Right lobe of liver (tissue), 6 donors: ENCODE measurements around the gene DCPS. TPM values are rescaled to one million over a fixed set of nuclear protein-coding genes. Genes with fewer than 3 reads are reported as not detected.
"Not testable (repeated sequence)": the region's sequence is repeated elsewhere in the genome, so short reads cannot be mapped to it uniquely, and the experiment has no call there.

Experiments used
- ATAC-seq, 4 donors: fragments of 200-7000 bp; cut with Tn5 transposase; one replicate each; pipeline ENCODE4 v1.9.1; 2020; ENCODE audit warnings: mild to moderate bottlenecking in 4 of 4, moderate library complexity in 4 of 4
- DNase-seq, 3 donors: peaks; one replicate each; pipeline ENCODE4 v3.0.0-alpha.2; 2020
- H3K27ac ChIP-seq, 3 donors: fragments of 200-600 bp; one replicate each; pipeline ENCODE4 v1.8.0; 2022
- H3K27me3 ChIP-seq, 2 donors: fragments of 200-600 bp; one replicate each; pipeline ENCODE4 v1.8.0; 2022
- H3K36me3 ChIP-seq, 4 donors: fragments of 200-600 bp; sonication (generic) in 1 of 4; one replicate each; pipeline versions ENCODE4 v1.5.1 to v1.8.0; 2017 to 2022; ENCODE audit warnings: control low read depth in 1 of 4
- H3K4me1 ChIP-seq, 4 donors: fragments of 200-600 bp; sonication (generic) in 1 of 4; one replicate each; pipeline versions ENCODE4 v1.5.1 to v1.8.0; 2017 to 2022; ENCODE audit warnings: control low read depth in 1 of 4
- H3K4me3 ChIP-seq, 3 donors: fragments of 200-600 bp; one replicate each; pipeline ENCODE4 v1.8.0; 2022
- H3K9me3 ChIP-seq, 4 donors: fragments of 200-600 bp; sonication (generic) in 1 of 4; one replicate each; pipeline versions ENCODE4 v1.5.1 to v1.8.0; 2017 to 2022; ENCODE audit warnings: control low read depth in 1 of 4
- CTCF ChIP-seq, 4 donors: fragments of 200-600 bp in 3 of 4; fragments of 450-650 bp in 1 of 4; IDR thresholded peaks; one replicate each; pipeline versions ENCODE4 v1.5.1 to v1.8.0; 2016 to 2022; ENCODE audit warnings: antibody characterized with exemption in 4 of 4, mild to moderate bottlenecking in 2 of 4
- POLR2A ChIP-seq: fragments of 450-650 bp; IDR thresholded peaks from one replicate; pipeline ENCODE4 v1.6.1; 2017; ENCODE audit warnings: antibody characterized with exemption, mild to moderate bottlenecking
- WGBS: methylation state at CpG from one replicate; pipeline ENCODE4 v1.1.6; 2018; ENCODE audit warnings: low coverage, low lambda C conversion rate; ENCODE audit not compliant: insufficient coverage; ENCODE audit errors: missing lambda C conversion rate; 5-methylcytosine and 5-hydroxymethylcytosine counted together
- intact Hi-C, 2 donors: fragments of 100-400 bp; cut with DNase I; formaldehyde crosslinking; loops; one replicate each; pipeline versions ENCODE4 v1.11.2 to v1.14.1; 2022
- total RNA-seq, 6 experiments: library from RNA; depleted of rRNA in 2 of 6; stranded (reverse); fragments of >200 nt in 2 of 6; fragmentation: NEBNext Ultra II Directional in 3 of 6; extraction: Animal tissue kit (Norgen Biotek cat#: 25700) in 3 of 6; gene quantifications; one replicate each; pipeline versions ENCODE4 v1.1.0 to v1.2.4, GENCODE V29; 2016 to 2023
- donor health status: DM: no; HTN: yes; CAD: no.
- donor health status: DM: no; HTN: no; CAD: no.
- donor health status: DM: no; HTN: no; CAD: no.
- donor health status: DM: no; HTN: yes; CAD: no.
- donor health status: DM: no; HTN: yes; CAD: no.

The DCPS gene
- total RNA-seq, 6 experiments from 2014 or later = 12.6 to 65.2 (median 21.9) TPM

DNA sequence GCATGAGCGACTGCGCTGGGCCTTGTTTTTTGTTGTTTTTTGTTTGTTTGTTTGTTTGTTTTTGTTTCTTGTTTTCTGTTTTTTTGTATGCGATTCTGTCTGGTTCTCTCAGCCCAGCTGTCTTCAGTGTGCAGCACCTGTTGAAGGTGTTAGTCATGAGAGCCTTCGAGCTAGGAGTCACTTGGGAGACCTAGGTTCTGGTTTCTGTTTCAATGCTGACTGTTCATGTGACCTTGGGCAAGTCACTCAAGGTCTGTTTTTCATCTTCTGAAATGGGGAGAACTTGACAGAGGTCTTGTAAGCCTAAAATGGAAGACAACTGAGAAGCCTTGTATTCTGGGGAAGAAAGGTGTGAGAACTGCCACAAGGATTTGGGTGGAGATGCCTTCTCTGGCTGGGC is 1.8 kb downstream of the DCPS start:
- Histone ChIP-seq H3K9me3 (no peaks in the 10 kb centered on the region), H3K4me3 (no peak overlapping the region), H3K27ac (no peak overlapping the region), H3K36me3 (no peaks in the 10 kb centered on the region), H3K27me3 (no peaks in the 10 kb centered on the region), H3K4me1 (peaks cover 0 to 14% (median 4%) of the 10 kb centered on the region in 4 donors)
- intact Hi-C loops = no loop called here
- no peak for TF ChIP-seq CTCF (IDR thresholded peaks at IDR 0.05)
- no peak for TF ChIP-seq POLR2A
- ATAC-seq (no peak), DNase-seq (no peak)
- 78% methylated on average over 3 of the region's 4 CpGs for WGBS

GRCh38 chr11:126307706-126308105 is 3.8 kb downstream of the DCPS start:
- H3K27me3 ChIP-seq = no peaks in the 10 kb centered on the region
- no peaks in the 10 kb centered on the region for H3K36me3 ChIP-seq
- intact Hi-C loops = no loop called here
- no peak overlapping the region for H3K4me3 ChIP-seq
- no peak for TF ChIP-seq POLR2A
- TF ChIP-seq CTCF (IDR thresholded peaks at IDR 0.05) = peak in 2 of 4 donors; percentile 22 to 23
- ATAC-seq = no peak
- peaks cover 0 to 15% (median 4%) of the 10 kb centered on the region in 4 donors for H3K4me1 ChIP-seq
- no peak overlapping the region for H3K27ac ChIP-seq
- no peaks in the 10 kb centered on the region for H3K9me3 ChIP-seq
- 37% methylated on average over 5 of the region's 5 CpGs for WGBS
- peak in 1 of 3 donors; percentile 16 for DNase-seq

GRCh38 chr11:126308271-126308671 is 4.4 kb downstream of the DCPS start:
- Histone ChIP-seq H3K9me3 (no peaks in the 10 kb centered on the region), H3K27ac (no peak overlapping the region), H3K4me1 (peaks cover 0 to 15% (median 4%) of the 10 kb centered on the region in 4 donors), H3K4me3 (no peak overlapping the region), H3K27me3 (no peaks in the 10 kb centered on the region), H3K36me3 (no peaks in the 10 kb centered on the region)
- intact Hi-C loops = no loop called here
- DNase-seq = no peak
- ATAC-seq = no peak
- no peak for TF ChIP-seq CTCF (IDR thresholded peaks at IDR 0.05)
- no peak for TF ChIP-seq POLR2A
- WGBS = 89% methylated on average over 4 of the region's 4 CpGs

- H3K27me3 ChIP-seq, H3K36me3 ChIP-seq, H3K9me3 ChIP-seq, H3K27ac ChIP-seq, ATAC-seq, intact Hi-C loops, H3K4me3 ChIP-seq: not testable (repeated sequence)
- WGBS = 78% methylated on average over 4 of the region's 4 CpGs
- peaks cover 0 to 11% (median 4%) of the 10 kb centered on the region in 4 donors for H3K4me1 ChIP-seq
- DNase-seq = peak in 1 of 3 donors; percentile 4
Observed at GRCh38 chr11:126308771-126309170, 4.9 kb downstream of the DCPS start.

DNA sequence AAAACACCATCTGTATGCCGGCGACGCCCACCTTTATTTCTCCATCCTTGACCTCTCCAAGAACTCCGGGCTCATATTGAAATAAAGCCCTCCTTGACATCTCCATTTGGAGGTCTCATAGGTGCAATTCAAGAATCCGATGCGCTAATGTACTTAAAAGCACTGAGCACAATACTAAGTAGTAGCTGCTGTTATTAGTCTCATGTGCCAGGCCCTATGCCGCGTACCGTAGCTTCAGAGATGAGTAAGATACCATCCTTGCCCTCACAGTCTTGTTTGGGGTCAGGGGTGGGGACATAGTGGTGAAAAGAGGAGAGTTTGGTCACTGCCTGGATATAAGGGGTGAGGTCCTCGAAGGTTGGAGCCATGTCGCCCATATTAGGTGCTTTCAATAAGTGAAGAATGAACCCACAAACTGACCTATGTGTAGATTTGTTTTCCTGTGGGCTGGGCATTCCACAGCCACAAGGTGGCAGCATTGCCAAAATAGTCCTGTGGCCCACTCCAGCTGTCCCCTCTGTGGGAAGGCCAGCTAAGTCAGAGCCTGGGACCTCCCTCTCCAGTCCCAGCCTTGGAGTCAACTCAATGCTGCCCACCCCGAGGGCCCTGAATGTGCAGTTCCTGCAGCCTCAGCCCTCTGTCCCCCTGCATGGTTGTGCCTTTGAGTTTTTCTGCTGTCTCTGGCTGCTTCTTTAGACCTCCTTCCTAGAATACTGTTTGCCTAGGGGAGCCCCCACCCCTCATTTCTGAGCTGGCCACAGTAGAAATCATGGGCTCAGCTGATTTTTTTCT is 6.5 kb downstream of the DCPS start:
- DNase-seq (peak; percentile 69 to 76 (median 73)), ATAC-seq (peak; percentile 97 to 98 (median 98))
- H3K4me3 ChIP-seq = no peak overlapping the region
- no peaks in the 10 kb centered on the region for H3K36me3 ChIP-seq
- H3K9me3 ChIP-seq = no peaks in the 10 kb centered on the region
- TF ChIP-seq POLR2A (no peak), CTCF (IDR thresholded peaks at IDR 0.05) (peak; percentile 86 to 94 (median 90))
- 65% methylated on average over 12 of the region's 12 CpGs for WGBS
- no peaks in the 10 kb centered on the region for H3K27me3 ChIP-seq
- H3K27ac ChIP-seq = no peak overlapping the region
- intact Hi-C loops = loop anchor here (5.0 to 10.0 kb wide), 2 partner anchors 164 to 167 kb away; no protein-coding TSS in a partner anchor
- peaks cover 0 to 3% (median 0%) of the 10 kb centered on the region in 4 donors for H3K4me1 ChIP-seq
